IMR-90 (cell line): Measurements from ENCODE around the gene DENR. TPM values are rescaled to one million over a fixed set of nuclear protein-coding genes. Genes with fewer than 3 reads are reported as not detected.

Experiments used
- ATAC-seq: fragments of 200-7000 bp; cut with Tn5 transposase; 2 replicates; pipeline ENCODE4 v1.9.1; 2020; ENCODE audit warnings: low read depth, mild to moderate bottlenecking, moderate library complexity
- BruUV-seq: library from RNA; stranded (reverse); fragments of 400-500 nt; replicated peaks from 2 replicates; lab custom pipeline; 2021; lab: Mats Ljungman, UMichigan
- CTCF ChIA-PET: fragments of 300-600 bp; formaldehyde crosslinking; extraction: SDS; loops from one replicate; lab custom pipeline; 2021; ENCODE audit warnings: antibody characterized with exemption; lab: Yijun Ruan, JAX
- POLR2A ChIA-PET: fragments of 300-600 bp; sonication (Branson Sonifier 250); formaldehyde crosslinking; loops from one replicate; lab custom pipeline; 2022; ENCODE audit warnings: antibody characterized with exemption; ENCODE audit not compliant: unreplicated experiment; lab: Charles Lee
- DNase-seq: peaks from one replicate; pipeline ENCODE4 v3.0.0; 2013
- H2AFZ ChIP-seq: replicated peaks from 2 replicates; pipeline ENCODE3; 2013; ENCODE audit warnings: low read length, mild to moderate bottlenecking; ENCODE audit not compliant: poor library complexity
- H2AK5ac ChIP-seq: 2 replicates; pipeline ENCODE4 v1.6.1; 2013; ENCODE audit warnings: low read depth, low read length, inconsistent platforms
- H2AK9ac ChIP-seq: replicated peaks from 2 replicates; pipeline ENCODE3; 2013; ENCODE audit warnings: mild to moderate bottlenecking, low read depth, low read length, moderate library complexity; ENCODE audit not compliant: poor library complexity
- H2BK120ac ChIP-seq: 2 replicates; pipeline ENCODE4 v1.6.1; 2013; ENCODE audit warnings: low read depth, low read length, inconsistent platforms
- H2BK15ac ChIP-seq: 3 replicates; pipeline ENCODE4 v1.6.1; 2013; ENCODE audit warnings: low read depth, low read length, inconsistent platforms
- H2BK20ac ChIP-seq: 2 replicates; pipeline ENCODE4 v1.6.1; 2013; ENCODE audit warnings: low read depth, mild to moderate bottlenecking, inconsistent platforms, low read length, moderate library complexity
- H2BK5ac ChIP-seq: 2 replicates; pipeline ENCODE4 v1.6.1; 2013; ENCODE audit warnings: mild to moderate bottlenecking, low read depth, low read length, inconsistent platforms; ENCODE audit not compliant: poor library complexity, severe bottlenecking
- H3K14ac ChIP-seq: replicated peaks from 2 replicates; pipeline ENCODE4 v1.6.1; 2013; ENCODE audit warnings: low read depth, low read length, inconsistent platforms
- H3K18ac ChIP-seq: 2 replicates; pipeline ENCODE4 v1.6.1; 2013; ENCODE audit warnings: low read depth, low read length, control low read depth
- H3K23ac ChIP-seq: 2 replicates; pipeline ENCODE4 v1.6.1; 2013; ENCODE audit warnings: low read depth, low read length, inconsistent platforms
- H3K27ac ChIP-seq: 2 replicates; pipeline ENCODE4 v1.5.1; 2013; ENCODE audit warnings: mild to moderate bottlenecking, control low read depth, low read length; ENCODE audit not compliant: insufficient read depth
- H3K27me3 ChIP-seq: 2 replicates; pipeline ENCODE4 v1.6.1; 2013; ENCODE audit warnings: low read length; ENCODE audit not compliant: control insufficient read depth, insufficient read depth
- H3K36me3 ChIP-seq: 2 replicates; pipeline ENCODE4 v1.6.1; 2013; ENCODE audit warnings: low read length, mixed read lengths; ENCODE audit not compliant: control insufficient read depth, insufficient read depth
- H3K4ac ChIP-seq: 2 replicates; pipeline ENCODE4 v1.6.1; 2013; ENCODE audit warnings: low read depth, low read length, inconsistent platforms
- H3K4me1 ChIP-seq: 2 replicates; pipeline ENCODE4 v1.6.1; 2013; ENCODE audit warnings: low read length, mixed read lengths; ENCODE audit not compliant: control insufficient read depth, insufficient read depth
- H3K4me2 ChIP-seq: 2 replicates; pipeline ENCODE4 v1.6.1; 2013; ENCODE audit warnings: low read depth, mild to moderate bottlenecking, control low read depth, low read length, moderate library complexity
- H3K4me3 ChIP-seq: 2 replicates; pipeline ENCODE4 v1.5.1; 2013; ENCODE audit warnings: low read depth, mild to moderate bottlenecking, control low read depth, low read length, moderate library complexity; ENCODE audit not compliant: insufficient read depth
- H3K56ac ChIP-seq: 2 replicates; pipeline ENCODE4 v1.6.1; 2013; ENCODE audit warnings: low read length, inconsistent platforms; ENCODE audit not compliant: insufficient read depth; ENCODE audit errors: extremely low read depth
- H3K79me1 ChIP-seq, 2 experiments: 2 replicates each; pipeline ENCODE4 v1.6.1; 2013; ENCODE audit warnings: low read length in 2 of 2, inconsistent platforms in 1 of 2, low read depth in 1 of 2
- H3K9ac ChIP-seq: 2 replicates; pipeline ENCODE4 v1.6.1; 2013; ENCODE audit warnings: low read depth, low read length, control low read depth
- H3K9me1 ChIP-seq: 2 replicates; pipeline ENCODE4 v1.6.1; 2013; ENCODE audit warnings: low read length, inconsistent platforms; ENCODE audit not compliant: insufficient read depth
- H3K9me3 ChIP-seq: 2 replicates; pipeline ENCODE4 v1.6.1; 2013; ENCODE audit warnings: low read length; ENCODE audit not compliant: control insufficient read depth, insufficient read depth
- H4K20me1 ChIP-seq: 2 replicates; pipeline ENCODE4 v1.6.1; 2013; ENCODE audit warnings: low read length, inconsistent platforms; ENCODE audit not compliant: insufficient read depth
- H4K5ac ChIP-seq: 2 replicates; pipeline ENCODE4 v1.6.1; 2013; ENCODE audit warnings: mild to moderate bottlenecking, low read depth, low read length, control low read depth
- H4K8ac ChIP-seq, 2 experiments: 2 replicates each; pipeline ENCODE4 v1.6.1; 2013; ENCODE audit warnings: low read depth in 2 of 2, low read length in 2 of 2, control low read depth in 1 of 2, inconsistent platforms in 1 of 2
- H4K91ac ChIP-seq: 2 replicates; pipeline ENCODE4 v1.6.1; 2013; ENCODE audit warnings: low read depth, low read length, inconsistent platforms; ENCODE audit not compliant: insufficient read depth
- BHLHE40 ChIP-seq: fragments of 150-350 bp; IDR thresholded peaks from 2 replicates; pipeline ENCODE4 v1.6.1; 2016; ENCODE audit warnings: mild to moderate bottlenecking, low read depth, low read length
- CEBPB ChIP-seq: IDR thresholded peaks from 2 replicates; pipeline ENCODE4 v1.6.1; 2012; ENCODE audit warnings: low read depth, low read length, improper control_type of control experiment
- CHD1 ChIP-seq: IDR thresholded peaks from 2 replicates; pipeline ENCODE4 v1.6.1; 2012; ENCODE audit warnings: low read depth, low read length, improper control_type of control experiment
- CTCF ChIP-seq: conservative IDR thresholded peaks from 2 replicates; pipeline ENCODE4 v1.5.1; 2012; ENCODE audit warnings: mild to moderate bottlenecking, low read depth, low read length, improper control_type of control experiment
- ELK1 ChIP-seq: fragments of 150-350 bp; IDR thresholded peaks from 2 replicates; pipeline ENCODE4 v1.6.1; 2016; ENCODE audit warnings: low read depth, mild to moderate bottlenecking, low read length, moderate library complexity, borderline replicate concordance
- FOS ChIP-seq: fragments of 150-350 bp; IDR thresholded peaks from 2 replicates; pipeline ENCODE4 v1.6.1; 2016; ENCODE audit warnings: low read depth, low read length
- MAFK ChIP-seq: IDR thresholded peaks from 2 replicates; pipeline ENCODE4 v1.6.1; 2012; ENCODE audit warnings: low read depth, low read length, improper control_type of control experiment
- MAZ ChIP-seq: IDR thresholded peaks from 2 replicates; pipeline ENCODE4 v1.6.1; 2012; ENCODE audit warnings: low read depth, mild to moderate bottlenecking, low read length, improper control_type of control experiment, moderate library complexity, borderline replicate concordance
- MXI1 ChIP-seq: IDR thresholded peaks from 2 replicates; pipeline ENCODE4 v1.6.1; 2012; ENCODE audit warnings: low read depth, mild to moderate bottlenecking, low read length, moderate library complexity, borderline replicate concordance
- POLR2A ChIP-seq: IDR thresholded peaks from 2 replicates; pipeline ENCODE4 v1.6.1; 2012; ENCODE audit warnings: mild to moderate bottlenecking, low read depth, low read length
- RAD21 ChIP-seq: IDR thresholded peaks from 2 replicates; pipeline ENCODE4 v1.6.1; 2012; ENCODE audit warnings: low read length, improper control_type of control experiment
- RCOR1 ChIP-seq: IDR thresholded peaks from 2 replicates; pipeline ENCODE4 v1.6.1; 2012; ENCODE audit warnings: mild to moderate bottlenecking, low read length, improper control_type of control experiment; ENCODE audit not compliant: insufficient replicate concordance
- SMC3 ChIP-seq: fragments of 150-350 bp; IDR thresholded peaks from 2 replicates; pipeline ENCODE4 v1.6.1; 2016; ENCODE audit warnings: low read depth, mild to moderate bottlenecking, antibody characterized with exemption, low read length, moderate library complexity
- USF2 ChIP-seq: fragments of 150-350 bp; IDR thresholded peaks from 2 replicates; pipeline ENCODE4 v1.6.1; 2017; ENCODE audit warnings: mild to moderate bottlenecking, antibody characterized with exemption, low read length, low read depth
- WGBS, 2 experiments: methylation state at CpG; one replicate each; pipeline versions ENCODE4 v1.1.5 to v1.1.7; 2013; ENCODE audit warnings: missing lambda C conversion rate in 2 of 2; ENCODE audit not compliant: insufficient read length in 1 of 2; ENCODE audit errors: extremely low coverage in 2 of 2; 5-methylcytosine and 5-hydroxymethylcytosine counted together
- dilution Hi-C: fragments of 300-500 bp; cut with HindIII; formaldehyde crosslinking; loops from one replicate; pipeline ENCODE4 v1.14.3; 2018; ENCODE audit warnings: low sequenced_read_pairs; ENCODE audit not compliant: unreplicated experiment
- in situ Hi-C: fragments of 300-500 bp; cut with MboI; formaldehyde crosslinking; loops from 3 replicates; pipeline ENCODE4 v1.14.3; 2019; ENCODE audit warnings: low sequenced_read_pairs, inconsistent platforms, mixed read lengths
- intact Hi-C: fragments of 100-400 bp; cut with micrococcal nuclease; formaldehyde crosslinking; loops from 2 replicates; pipeline ENCODE4 v1.10.0; 2022
- polyA plus RNA-seq, 3 experiments: library from polyadenylated mRNA; depleted of rRNA; stranded (reverse); fragments of >200 nt; gene quantifications; 2 replicates each; pipeline ENCODE4 v1.2.3, GENCODE V29; 2012; ENCODE audit warnings: low replicate concordance in 1 of 3
- total RNA-seq: library from RNA; depleted of rRNA; stranded (reverse); fragments of >200 nt; gene quantifications from 2 replicates; pipeline ENCODE4 v1.2.3, GENCODE V29; 2012

Gene DENR
- total and polyA plus RNA-seq, 2 of the 4 experiments (the other 2 are of a cell fraction), result 8.2 to 24.5 TPM

GRCh38 chr12:122813310-122813713 lies 60.7 kb downstream of the DENR start:
- CTCF ChIA-PET, result no interaction called here
- WGBS, 2 experiments, result 93% methylated on average over 5 of the region's 10 CpGs; no CpG with 5 or more reads in 1 of the 2 experiments

More at GRCh38 chr12:122813310-122813713, 60.7 kb downstream of the DENR start:
- no peak overlapping the region for H2BK15ac ChIP-seq
- H2AK9ac ChIP-seq, result no peak overlapping the region
- no peak overlapping the region for H4K5ac ChIP-seq
- no peak overlapping the region for H3K27ac ChIP-seq
- H3K27me3 ChIP-seq, result no peaks in the 10 kb centered on the region
- H2BK5ac ChIP-seq, result no peak overlapping the region
- H2BK20ac ChIP-seq, result no peak overlapping the region
- H2BK120ac ChIP-seq, result no peak overlapping the region
- H3K36me3 ChIP-seq, result no peaks in the 10 kb centered on the region
- H3K4ac ChIP-seq, result no peak overlapping the region
- POLR2A ChIA-PET, result no interaction called here
- H3K9me1 ChIP-seq, result 0 out of 2 replicates have a peak, but pooled peaks cover 4% of the 10 kb centered on the region
- dilution Hi-C loops (no loop called here), intact Hi-C loops (no loop called here), in situ Hi-C loops (no loop called here)
- H3K4me1 ChIP-seq, result no peaks in the 10 kb centered on the region
- H3K9ac ChIP-seq, result no peak overlapping the region
- H2AFZ ChIP-seq, result no peak overlapping the region
- 0 out of 2 replicates have a peak, but pooled peaks cover 2% of the 10 kb centered on the region for H3K9me3 ChIP-seq
- H3K18ac ChIP-seq, result no peak overlapping the region
- no peak overlapping the region for H3K56ac ChIP-seq
- no peak overlapping the region for H3K23ac ChIP-seq
- ATAC-seq (no peak), DNase-seq (no peak)
- no peak overlapping the region for H4K91ac ChIP-seq
- no peak for TF ChIP-seq MXI1
- TF ChIP-seq POLR2A, result no peak
- TF ChIP-seq USF2, result no peak
- TF ChIP-seq RCOR1, result no peak
- no peak for TF ChIP-seq ELK1
- TF ChIP-seq RAD21, result no peak
- TF ChIP-seq CEBPB, result no peak
- no peak for TF ChIP-seq CTCF
- TF ChIP-seq MAFK, result no peak
- no peak for TF ChIP-seq FOS
- no peak for TF ChIP-seq MAZ
- TF ChIP-seq CHD1, result no peak
- no peak for TF ChIP-seq BHLHE40
- no peak for TF ChIP-seq SMC3
- H3K14ac ChIP-seq, result no peak overlapping the region
- no peak overlapping the region for H2AK5ac ChIP-seq
- BruUV-seq, result no TSS peak
- no peak overlapping the region for H3K4me3 ChIP-seq
- H3K79me1 ChIP-seq, result no peaks in the 10 kb centered on the region
- H4K20me1 ChIP-seq, result no peaks in the 10 kb centered on the region
- no peak overlapping the region for H4K8ac ChIP-seq
- H3K4me2 ChIP-seq, result no peak overlapping the region
